HG03108 (cell line): ENCODE measurements around the gene MXD4.
A peak's percentile ranks its signal among the peaks of the same experiment; 100 is the strongest.

Experiments
- ATAC-seq: cut with Tn5 transposase; IDR thresholded peaks from one replicate; pipeline ENCODE4 v1.9.1; 2021; ENCODE audit warnings: moderate library complexity; ENCODE audit not compliant: unreplicated experiment

The MXD4 gene

GRCh38 chr4:2253160-2254084, 8.5 kb downstream of the MXD4 start:
- no peak for ATAC-seq

GRCh38 chr4:2252530-2253091, 9.3 kb downstream of the MXD4 start:
- ATAC-seq, result no peak

GRCh38 chr4:2251795-2252529, 9.9 kb downstream of the MXD4 start:
- no peak for ATAC-seq

- ATAC-seq, result no peak
These were observed 10.7 kb downstream of the MXD4 start for GRCh38 chr4:2251073-2251794.

GRCh38 chr4:2250357-2251072, 11.4 kb downstream of the MXD4 start:
- ATAC-seq, result no peak

GRCh38 chr4:2249526-2250356, 12.2 kb downstream of the MXD4 start:
- ATAC-seq, result no peak

- ATAC-seq, result no peak
These were observed 13.1 kb downstream of the MXD4 start for GRCh38 chr4:2248821-2249261.

- ATAC-seq, result no peak
These were observed 13.7 kb downstream of the MXD4 start for GRCh38 chr4:2248044-2248780.

- ATAC-seq, result no peak
These were observed 14.5 kb downstream of the MXD4 start for GRCh38 chr4:2247128-2248043.

GRCh38 chr4:2246384-2247127, 15.4 kb downstream of the MXD4 start:
- ATAC-seq, result no peak

GRCh38 chr4:2245787-2246275, 16.1 kb downstream of the MXD4 start:
- no peak for ATAC-seq

- no peak for ATAC-seq
These were observed 16.7 kb downstream of the MXD4 start for GRCh38 chr4:2245057-2245786.

GRCh38 chr4:2243681-2244380, 18.1 kb downstream of the MXD4 start:
- ATAC-seq, result no peak

GRCh38 chr4:2241410-2242353, 20.2 kb downstream of the MXD4 start, which contains the start of the genes HAUS3 and POLN:
TSS of gene HAUS3 (minus strand) at chr4:2242121. CDS start at chr4:2240946, 1,175 bp downstream.
TSS of gene POLN (minus strand) at chr4:2242121. CDS start at chr4:2229231, 12,890 bp downstream.
- peak; percentile 86 for ATAC-seq
